Jurkat, Clone E6-1 (cell line): Measurements from ENCODE around the gene APOA1.
"Not testable (repeated sequence)": the region's sequence is repeated elsewhere in the genome, so short reads cannot be mapped to it uniquely, and the experiment has no call there.

Experiments
- DNase-seq: peaks from one replicate; pipeline ENCODE4 v3.0.0-alpha.2; 2011; ENCODE audit warnings: low read depth, low spot score
- H3K4me3 ChIP-seq: 2 replicates; pipeline ENCODE4 v1.5.1; 2011; ENCODE audit warnings: mild to moderate bottlenecking, low read length, control low read depth, moderate library complexity

The APOA1 gene

GRCh38 chr11:116823031-116823843, 14.2 kb downstream of the APOA1 start, which contains the start of gene APOA4:
Gene APOA4 (minus strand): TSS chr11:116823304. CDS start chr11:116823191, 113 bp downstream.
- DNase-seq: no peak
- no peak within 1 kb of the TSS for H3K4me3 ChIP-seq

GRCh38 chr11:116822575-116822974, 14.8 kb downstream of the APOA1 start:
- no peak for DNase-seq
- H3K4me3 ChIP-seq: no peak overlapping the region

- DNase-seq: no peak
- no peak overlapping the region for H3K4me3 ChIP-seq
These were observed 16.1 kb downstream of the APOA1 start for GRCh38 chr11:116821050-116821918.

- DNase-seq: no peak
- H3K4me3 ChIP-seq: no peak overlapping the region
These were observed 18.4 kb downstream of the APOA1 start for GRCh38 chr11:116819049-116819448.

GRCh38 chr11:116814502-116814901, 22.9 kb downstream of the APOA1 start:
- no peak for DNase-seq
- no peak overlapping the region for H3K4me3 ChIP-seq

- H3K4me3 ChIP-seq: no peak overlapping the region
- no peak for DNase-seq
These were observed 23.5 kb downstream of the APOA1 start for GRCh38 chr11:116813781-116814471.

- DNase-seq: no peak
- H3K4me3 ChIP-seq: no peak overlapping the region
These were observed 24.3 kb downstream of the APOA1 start for GRCh38 chr11:116813170-116813569.

- no peak for DNase-seq
These were observed 25.3 kb downstream of the APOA1 start for GRCh38 chr11:116812109-116812508.

GRCh38 chr11:116811194-116811593, 26.2 kb downstream of the APOA1 start:
- no peak overlapping the region for H3K4me3 ChIP-seq
- no peak for DNase-seq

More at GRCh38 chr11:116812109-116812508, 25.3 kb downstream of the APOA1 start:
- no peak overlapping the region for H3K4me3 ChIP-seq

GRCh38 chr11:116808262-116809175, 28.9 kb downstream of the APOA1 start:
- DNase-seq: no peak
- H3K4me3 ChIP-seq: no peak overlapping the region

- H3K4me3 ChIP-seq: no peak overlapping the region
- DNase-seq: no peak
These were observed 29.7 kb downstream of the APOA1 start for GRCh38 chr11:116807601-116808261.

- DNase-seq: no peak
These were observed 33.4 kb downstream of the APOA1 start for GRCh38 chr11:116804001-116804400.

GRCh38 chr11:116801662-116802061, 35.8 kb downstream of the APOA1 start:
- DNase-seq, H3K4me3 ChIP-seq: not testable (repeated sequence)

More at GRCh38 chr11:116804001-116804400, 33.4 kb downstream of the APOA1 start:
- no peak overlapping the region for H3K4me3 ChIP-seq

GRCh38 chr11:116800610-116801009, 36.8 kb downstream of the APOA1 start:
- H3K4me3 ChIP-seq: no peak overlapping the region
- no peak for DNase-seq

- DNase-seq: no peak
These were observed 39.1 kb downstream of the APOA1 start for GRCh38 chr11:116798368-116798767.

GRCh38 chr11:116797816-116798215, 39.6 kb downstream of the APOA1 start:
- no peak overlapping the region for H3K4me3 ChIP-seq
- DNase-seq: no peak

More at GRCh38 chr11:116798368-116798767, 39.1 kb downstream of the APOA1 start:
- no peak overlapping the region for H3K4me3 ChIP-seq

GRCh38 chr11:116796548-116796947, 40.9 kb downstream of the APOA1 start:
- no peak for DNase-seq
- H3K4me3 ChIP-seq: no peak overlapping the region

- H3K4me3 ChIP-seq: no peak overlapping the region
- no peak for DNase-seq
These were observed 42.6 kb downstream of the APOA1 start for GRCh38 chr11:116794851-116795250.
